Hippocampal formation (tissue), 2 donors: ENCODE data around the gene MAP6.
"Not testable (repeated sequence)": the region's sequence is repeated elsewhere in the genome, so short reads cannot be mapped to it uniquely, and the experiment has no call there.

Source experiments
- DNase-seq, 2 donors: peaks; one replicate each; lab custom pipeline; 2025; lab: John Stamatoyannopoulos, UW

MAP6 gene

GRCh38 chr11:75668451-75669297 lies at the start of gene MAP6:
Gene MAP6 (minus strand): TSS chr11:75669038. CDS start chr11:75668369, 669 bp downstream.
- DNase-seq: peak; percentile 38 to 45

GRCh38 chr11:75717608-75718418 lies 49.0 kb upstream of the MAP6 start, which contains the start of gene MOGAT2:
Gene MOGAT2 (plus strand): TSS chr11:75717838. CDS start chr11:75717889, 51 bp downstream.
- no peak for DNase-seq

GRCh38 chr11:75716659-75717058 lies 47.8 kb upstream of the MAP6 start:
- DNase-seq: no peak

GRCh38 chr11:75715688-75716087 lies 46.9 kb upstream of the MAP6 start:
- DNase-seq: no peak

- no peak for DNase-seq
Measured at GRCh38 chr11:75714211-75714610, 45.4 kb upstream of the MAP6 start.

- DNase-seq: peak; percentile 52 to 53
Measured at GRCh38 chr11:75706260-75706729, 37.5 kb upstream of the MAP6 start.

- DNase-seq: no peak
Measured at GRCh38 chr11:75705541-75705940, 36.7 kb upstream of the MAP6 start.

GRCh38 chr11:75703695-75704237 lies 34.9 kb upstream of the MAP6 start:
- no peak for DNase-seq

GRCh38 chr11:75700940-75701339 lies 32.1 kb upstream of the MAP6 start:
- DNase-seq: no peak

- no peak for DNase-seq
Measured at GRCh38 chr11:75697906-75698581, 29.2 kb upstream of the MAP6 start.

- no peak for DNase-seq
Measured at GRCh38 chr11:75691804-75692203, 23.0 kb upstream of the MAP6 start.

GRCh38 chr11:75689863-75690609 lies 21.2 kb upstream of the MAP6 start:
- no peak for DNase-seq

- not testable (repeated sequence) for DNase-seq
Measured at GRCh38 chr11:75683856-75684255, 15.0 kb upstream of the MAP6 start.

- DNase-seq: no peak
Measured at GRCh38 chr11:75679566-75679965, 10.7 kb upstream of the MAP6 start.

- DNase-seq: no peak
Measured at GRCh38 chr11:75678620-75679259, 9.9 kb upstream of the MAP6 start.

GRCh38 chr11:75677909-75678308 lies 9.1 kb upstream of the MAP6 start:
- DNase-seq: no peak

GRCh38 chr11:75677275-75677674 lies 8.4 kb upstream of the MAP6 start:
- no peak for DNase-seq

- no peak for DNase-seq
Measured at GRCh38 chr11:75673977-75674582, 5.2 kb upstream of the MAP6 start.

- peak; percentile 68 to 76 for DNase-seq
Measured at GRCh38 chr11:75667831-75668450, 897 bp downstream of the MAP6 start.
